Gastrocnemius medialis (tissue), 4 donors: ENCODE results near the gene WAPL. TPM values are rescaled to one million over a fixed set of nuclear protein-coding genes. Genes with fewer than 3 reads are reported as not detected.

Experiments
- ATAC-seq, 2 donors: fragments of 150-250 bp; one replicate each; pipeline ENCODE4 v1.9.1; 2016
- DNase-seq, 2 donors: peaks; one replicate each; pipeline ENCODE4 v3.0.0-alpha.2; 2019
- H3K27ac ChIP-seq, 4 donors: fragments of 200-600 bp; sonication (generic); 1 replicate in 1 of 4; 2 replicates in 3 of 4; pipeline ENCODE4 v1.5.1; 2016 to 2018; ENCODE audit warnings: mild to moderate bottlenecking in 2 of 4, moderate library complexity in 1 of 4
- H3K27me3 ChIP-seq, 3 donors: fragments of 200-600 bp; sonication (generic) in 2 of 3; 1 replicate in 1 of 3; 2 replicates in 2 of 3; pipeline versions ENCODE4 v1.5.1 to v1.6.0; 2016 to 2019; ENCODE audit warnings: mild to moderate bottlenecking in 1 of 3, moderate library complexity in 1 of 3
- H3K36me3 ChIP-seq, 2 donors: fragments of 200-600 bp; sonication (generic) in 1 of 2; one replicate each; pipeline ENCODE4 v1.5.1; 2017 to 2018
- H3K4me1 ChIP-seq, 2 donors: fragments of 200-600 bp; sonication (generic) in 1 of 2; one replicate each; pipeline ENCODE4 v1.5.1; 2016 to 2017; ENCODE audit warnings: mild to moderate bottlenecking in 2 of 2
- H3K4me3 ChIP-seq, 4 donors: fragments of 200-600 bp; sonication (generic) in 3 of 4; 1 replicate in 1 of 4; 2 replicates in 3 of 4; pipeline ENCODE4 v1.5.1; 2016 to 2019; ENCODE audit warnings: mild to moderate bottlenecking in 2 of 4
- H3K9me3 ChIP-seq, 3 donors: fragments of 200-600 bp; sonication (generic) in 2 of 3; 1 replicate in 1 of 3; 2 replicates in 2 of 3; pipeline ENCODE4 v1.5.1; 2016 to 2019
- POLR2A ChIP-seq, 2 donors: fragments of 450-650 bp; IDR thresholded peaks; one replicate each; pipeline ENCODE4 v1.6.1; 2017; ENCODE audit warnings: antibody characterized with exemption in 2 of 2, mild to moderate bottlenecking in 2 of 2, moderate library complexity in 2 of 2
- in situ Hi-C, 4 donors: fragments of 200-750 bp; cut with MboI; loops; one replicate each; pipeline versions ENCODE4 v1.15.0 to v1.8.0; 2017; ENCODE audit warnings: low sequenced_read_pairs in 4 of 4
- intact Hi-C: fragments of 100-400 bp; cut with DNase I; formaldehyde crosslinking; loops from one replicate; pipeline ENCODE4 v1.15.1; 2023; ENCODE audit warnings: low total_unique reads
- total RNA-seq, 4 donors: library from RNA; depleted of rRNA; stranded (reverse); fragments of >200 nt; gene quantifications; one replicate each; pipeline versions ENCODE4 v1.1.0 to v1.2.3, GENCODE V29; 2016
- TF ChIP-seq, protein P1 (sequence below), 5 experiments: fragments of 450-650 bp in 3 of 5; fragments of 200-600 bp in 2 of 5; sonication (generic) in 2 of 5; IDR thresholded peaks in 4 of 5; conservative IDR thresholded peaks in 1 of 5; 1 replicate in 4 of 5; 2 replicates in 1 of 5; pipeline ENCODE4 v1.5.1; 2016 to 2019; ENCODE audit warnings: antibody characterized with exemption in 5 of 5, mild to moderate bottlenecking in 3 of 5, moderate library complexity in 3 of 5

Gene WAPL
- total RNA-seq, 4 donors from 2014 or later: 36.9 to 43.4 (median 39.6) TPM

DNA sequence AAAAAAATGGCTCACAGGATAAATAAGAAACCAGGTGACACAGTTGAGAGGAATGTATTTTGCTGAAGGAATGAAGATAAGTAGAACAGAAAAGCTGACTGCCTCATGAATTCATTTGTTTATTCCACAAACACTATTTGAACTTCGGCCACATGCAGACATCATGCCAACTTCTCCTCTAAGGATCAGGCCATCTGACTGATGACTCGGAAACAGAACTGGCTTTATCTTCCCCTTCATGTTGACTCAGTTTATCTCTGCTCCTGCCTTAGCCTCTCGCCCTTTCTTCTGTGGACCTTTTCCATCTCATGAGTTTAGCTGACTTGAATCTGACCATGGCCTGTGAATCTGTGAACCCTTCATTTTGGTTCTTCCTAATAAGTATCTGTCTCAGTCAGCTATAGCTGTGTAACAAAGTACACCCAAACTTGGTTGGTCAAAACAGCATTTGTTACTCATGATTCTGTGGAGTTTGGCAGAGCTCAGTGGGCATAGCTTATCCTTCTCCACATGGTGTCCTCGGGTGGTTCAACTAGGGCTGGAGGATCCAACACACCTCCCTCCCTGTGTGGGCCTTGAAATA is 111.0 kb downstream of the WAPL start:
- intact Hi-C loops (no loop called here), in situ Hi-C loops (no loop called here)
- no peak overlapping the region for H3K4me3 ChIP-seq
- ATAC-seq (no peak), DNase-seq (no peak)
- H3K9me3 ChIP-seq: no peaks in the 10 kb centered on the region
- H3K27ac ChIP-seq: no peak overlapping the region
- TF ChIP-seq, protein P1, sequence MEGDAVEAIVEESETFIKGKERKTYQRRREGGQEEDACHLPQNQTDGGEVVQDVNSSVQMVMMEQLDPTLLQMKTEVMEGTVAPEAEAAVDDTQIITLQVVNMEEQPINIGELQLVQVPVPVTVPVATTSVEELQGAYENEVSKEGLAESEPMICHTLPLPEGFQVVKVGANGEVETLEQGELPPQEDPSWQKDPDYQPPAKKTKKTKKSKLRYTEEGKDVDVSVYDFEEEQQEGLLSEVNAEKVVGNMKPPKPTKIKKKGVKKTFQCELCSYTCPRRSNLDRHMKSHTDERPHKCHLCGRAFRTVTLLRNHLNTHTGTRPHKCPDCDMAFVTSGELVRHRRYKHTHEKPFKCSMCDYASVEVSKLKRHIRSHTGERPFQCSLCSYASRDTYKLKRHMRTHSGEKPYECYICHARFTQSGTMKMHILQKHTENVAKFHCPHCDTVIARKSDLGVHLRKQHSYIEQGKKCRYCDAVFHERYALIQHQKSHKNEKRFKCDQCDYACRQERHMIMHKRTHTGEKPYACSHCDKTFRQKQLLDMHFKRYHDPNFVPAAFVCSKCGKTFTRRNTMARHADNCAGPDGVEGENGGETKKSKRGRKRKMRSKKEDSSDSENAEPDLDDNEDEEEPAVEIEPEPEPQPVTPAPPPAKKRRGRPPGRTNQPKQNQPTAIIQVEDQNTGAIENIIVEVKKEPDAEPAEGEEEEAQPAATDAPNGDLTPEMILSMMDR (IDR thresholded peaks at IDR 0.05 in 4 of 5, conservative IDR thresholded peaks at IDR 0.05 in 1 of 5): no peak
- no peak for TF ChIP-seq POLR2A (IDR thresholded peaks at IDR 0.05)
- H3K27me3 ChIP-seq: no peaks in the 10 kb centered on the region
- no peaks in the 10 kb centered on the region for H3K36me3 ChIP-seq
- no peaks in the 10 kb centered on the region for H3K4me1 ChIP-seq

DNA sequence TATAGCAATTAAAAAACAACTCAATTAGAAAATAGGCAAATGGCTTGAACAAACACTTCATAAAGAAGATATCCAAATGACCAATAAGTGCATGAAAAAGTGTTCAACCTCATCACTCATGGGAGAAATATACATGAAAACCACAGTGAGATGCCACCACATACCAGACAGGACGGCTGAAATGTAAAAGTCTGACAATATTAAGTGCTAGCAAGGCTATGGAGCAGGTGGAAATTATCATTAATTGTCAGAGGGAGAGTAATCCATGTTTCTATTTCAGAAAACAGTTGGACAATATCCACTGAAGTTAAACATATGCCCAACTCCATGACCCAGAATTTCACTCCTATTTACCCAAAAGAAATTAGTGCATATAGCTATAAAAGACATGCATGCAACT is 112.4 kb downstream of the WAPL start:
- no peaks in the 10 kb centered on the region for H3K9me3 ChIP-seq
- H3K4me3 ChIP-seq: no peak overlapping the region
- intact Hi-C loops (no loop called here), in situ Hi-C loops (no loop called here)
- no peak for ATAC-seq
- no peak for DNase-seq
- TF ChIP-seq, protein P1 (IDR thresholded peaks at IDR 0.05 in 4 of 5, conservative IDR thresholded peaks at IDR 0.05 in 1 of 5): no peak
- no peak for TF ChIP-seq POLR2A (IDR thresholded peaks at IDR 0.05)
- no peaks in the 10 kb centered on the region for H3K27me3 ChIP-seq
- no peaks in the 10 kb centered on the region for H3K36me3 ChIP-seq
- H3K27ac ChIP-seq: no peak overlapping the region
- H3K4me1 ChIP-seq: no peaks in the 10 kb centered on the region

DNA sequence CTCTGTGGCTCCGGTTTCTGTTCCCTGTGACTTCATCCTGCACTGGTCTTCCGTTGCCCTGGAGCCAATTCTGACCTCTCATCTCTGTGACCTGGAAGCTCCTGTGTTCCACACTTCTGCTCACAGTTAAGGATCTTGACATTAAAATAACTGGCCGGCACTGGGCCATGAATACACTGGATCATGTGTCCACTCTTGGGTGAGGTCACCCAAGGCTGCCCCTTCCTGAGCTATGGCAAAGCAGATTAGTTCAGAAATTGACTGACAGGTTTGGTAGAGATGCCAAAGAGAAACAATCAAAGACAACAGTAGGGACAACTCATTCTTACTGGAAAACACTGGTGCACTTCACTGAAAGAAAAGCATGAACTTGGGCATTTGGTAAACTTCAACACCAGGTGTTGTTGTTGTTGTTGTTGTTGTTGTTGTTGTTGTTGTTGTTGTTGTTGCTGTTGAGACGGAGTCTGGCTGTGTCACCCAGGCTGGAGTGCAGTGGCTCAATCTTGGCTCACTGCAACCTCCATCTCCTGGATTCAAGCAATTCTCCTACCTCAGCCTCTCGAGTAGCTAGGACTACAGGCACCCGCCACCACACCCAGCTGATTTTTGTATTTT is 118.3 kb downstream of the WAPL start:
- Histone ChIP-seq H3K36me3 (no peaks in the 10 kb centered on the region), H3K4me1 (peaks cover 11 to 29% of the 10 kb centered on the region in 2 donors), H3K27me3 (peaks cover 5 to 13% (median 10%) of the 10 kb centered on the region in 3 donors), H3K9me3 (no peaks in the 10 kb centered on the region), H3K4me3 (no peak overlapping the region), H3K27ac (no peak overlapping the region)
- in situ Hi-C loops (no loop called here), intact Hi-C loops (no loop called here)
- TF ChIP-seq, protein P1 (IDR thresholded peaks at IDR 0.05 in 4 of 5, conservative IDR thresholded peaks at IDR 0.05 in 1 of 5): no peak
- no peak for TF ChIP-seq POLR2A (IDR thresholded peaks at IDR 0.05)
- DNase-seq (no peak), ATAC-seq (no peak)

DNA sequence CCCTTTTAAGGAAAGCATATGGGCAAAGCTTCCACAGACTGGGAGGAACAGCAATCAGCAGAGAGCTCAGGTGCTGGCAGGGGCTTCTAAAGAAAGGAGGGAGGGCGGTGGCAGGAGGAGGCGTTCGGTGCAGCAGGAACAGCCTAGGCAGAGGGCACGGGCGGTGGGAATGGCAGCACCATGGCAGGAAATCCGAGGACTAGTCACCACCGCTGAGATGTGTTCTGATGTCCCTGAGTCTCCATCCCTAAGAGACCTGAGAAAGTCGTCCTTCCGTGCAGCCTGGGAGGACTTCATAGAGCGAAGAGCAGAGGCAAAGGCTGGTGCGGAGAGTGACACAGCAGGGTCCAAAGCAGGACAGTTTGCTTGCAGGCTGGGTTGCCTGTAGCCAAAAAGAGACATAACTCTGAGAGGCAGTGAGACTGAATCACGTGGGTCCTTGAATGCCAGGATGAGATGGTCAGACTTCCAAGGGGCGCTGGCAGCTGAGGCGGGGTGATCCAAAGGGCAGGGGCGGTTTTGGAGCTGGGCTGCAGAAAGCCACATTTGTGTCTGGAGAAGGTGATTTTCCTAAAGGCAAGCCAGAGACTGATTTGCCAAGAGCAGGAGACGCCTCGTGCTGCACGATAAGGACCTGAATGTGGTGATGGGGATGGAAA is 119.2 kb downstream of the WAPL start:
- in situ Hi-C loops: no loop called here
- Histone ChIP-seq H3K9me3 (no peaks in the 10 kb centered on the region), H3K4me1 (peaks cover 11 to 29% of the 10 kb centered on the region in 2 donors), H3K27ac (no peak overlapping the region), H3K4me3 (no peak overlapping the region), H3K27me3 (peaks cover 5 to 13% (median 10%) of the 10 kb centered on the region in 3 donors), H3K36me3 (no peaks in the 10 kb centered on the region)
- DNase-seq: no peak
- TF ChIP-seq, protein P1 (IDR thresholded peaks at IDR 0.05 in 4 of 5, conservative IDR thresholded peaks at IDR 0.05 in 1 of 5): no peak
- TF ChIP-seq POLR2A (IDR thresholded peaks at IDR 0.05): no peak
- no peak for ATAC-seq
- intact Hi-C loops: no loop called here
